Activated CD8-positive, alpha-beta T cell treated with anti-CD3 and anti-CD28 coated beads for 36 hours (primary cell): ENCODE results near the gene CYP46A1. TPM values are rescaled to one million over a fixed set of nuclear protein-coding genes. Genes with fewer than 3 reads are reported as not detected.

Experiments used
- ATAC-seq: fragments of 200-7000 bp; cut with Tn5 transposase; one replicate; pipeline ENCODE4 v1.10.0; 2021; ENCODE audit warnings: mild to moderate bottlenecking, moderate library complexity
- CTCF ChIA-PET: fragments of 350-600 bp; sonication (Branson Sonifier 250); formaldehyde crosslinking; loops from one replicate; lab custom pipeline; 2021; ENCODE audit warnings: antibody characterized with exemption; lab: Charles Lee
- POLR2A ChIA-PET: fragments of 350-600 bp; sonication (Branson Sonifier 250); formaldehyde crosslinking; loops from one replicate; lab custom pipeline; 2021; ENCODE audit warnings: antibody characterized with exemption; lab: Charles Lee
- DNase-seq: peaks from one replicate; pipeline ENCODE4 v3.0.0-alpha.2; 2020
- H3K27ac Mint-ChIP-seq: one replicate; pipeline ENCODE4 v1.8.0; 2021; ENCODE audit warnings: mild to moderate bottlenecking, mixed read lengths
- H3K27me3 Mint-ChIP-seq: one replicate; pipeline ENCODE4 v1.8.0; 2021; ENCODE audit warnings: mixed read lengths
- H3K36me3 Mint-ChIP-seq: one replicate; pipeline ENCODE4 v1.8.0; 2021; ENCODE audit warnings: low read depth, mixed read lengths
- H3K4me1 Mint-ChIP-seq: one replicate; pipeline ENCODE4 v1.8.0; 2021; ENCODE audit warnings: low read depth, mixed read lengths
- H3K4me3 Mint-ChIP-seq: one replicate; pipeline ENCODE4 v1.8.0; 2021; ENCODE audit warnings: mild to moderate bottlenecking, moderate library complexity, mixed read lengths
- H3K9me3 Mint-ChIP-seq: one replicate; pipeline ENCODE4 v1.8.0; 2021; ENCODE audit warnings: mixed read lengths
- intact Hi-C: fragments of 100-400 bp; cut with micrococcal nuclease; formaldehyde crosslinking; loops from one replicate; pipeline ENCODE4 v1.10.0; 2022
- total RNA-seq, 2 experiments: library from RNA; stranded (reverse); gene quantifications; one replicate each; pipeline ENCODE4 v1.2.3, GENCODE V29; 2021
- TF ChIP-seq, protein P1 (sequence below): fragments of 200-600 bp; IDR thresholded peaks from one replicate; pipeline ENCODE4 v1.8.0; 2022; ENCODE audit warnings: antibody characterized with exemption, mild to moderate bottlenecking

Gene CYP46A1
- total RNA-seq, 2 experiments from 2014 or later: 0.16 to 0.20 TPM

DNA sequence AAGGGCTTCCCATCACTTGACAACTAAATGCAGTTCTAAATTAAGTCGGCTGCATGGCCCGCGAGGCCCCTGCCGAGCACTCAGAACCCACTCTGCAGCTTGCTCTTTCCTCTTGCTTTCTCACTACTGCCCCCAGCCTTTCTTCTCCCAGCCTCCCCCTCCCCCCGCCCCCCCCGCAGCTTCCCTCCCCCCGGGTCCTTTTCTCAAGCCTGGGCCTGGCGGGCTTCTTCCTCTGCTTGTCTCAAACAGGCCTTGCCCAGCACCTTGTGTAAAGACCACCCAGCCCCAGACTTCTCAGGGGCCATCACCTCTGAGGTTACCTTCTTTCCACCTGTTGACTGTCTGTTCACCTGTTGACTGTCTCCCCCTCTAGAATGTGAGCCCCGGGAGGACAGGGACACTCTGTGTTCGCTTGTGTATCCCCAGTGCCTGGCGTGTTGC, 1.1 kb downstream of the CYP46A1 start:
- peaks cover 29% of the 10 kb centered on the region for H3K27me3 Mint-ChIP-seq
- intact Hi-C loops: no loop called here
- no peaks in the 10 kb centered on the region for H3K36me3 Mint-ChIP-seq
- no peaks in the 10 kb centered on the region for H3K9me3 Mint-ChIP-seq
- ATAC-seq: no peak
- peaks cover 13% of the 10 kb centered on the region for H3K4me1 Mint-ChIP-seq
- peak overlapping the region; percentile 22 for H3K4me3 Mint-ChIP-seq
- TF ChIP-seq, protein P1, sequence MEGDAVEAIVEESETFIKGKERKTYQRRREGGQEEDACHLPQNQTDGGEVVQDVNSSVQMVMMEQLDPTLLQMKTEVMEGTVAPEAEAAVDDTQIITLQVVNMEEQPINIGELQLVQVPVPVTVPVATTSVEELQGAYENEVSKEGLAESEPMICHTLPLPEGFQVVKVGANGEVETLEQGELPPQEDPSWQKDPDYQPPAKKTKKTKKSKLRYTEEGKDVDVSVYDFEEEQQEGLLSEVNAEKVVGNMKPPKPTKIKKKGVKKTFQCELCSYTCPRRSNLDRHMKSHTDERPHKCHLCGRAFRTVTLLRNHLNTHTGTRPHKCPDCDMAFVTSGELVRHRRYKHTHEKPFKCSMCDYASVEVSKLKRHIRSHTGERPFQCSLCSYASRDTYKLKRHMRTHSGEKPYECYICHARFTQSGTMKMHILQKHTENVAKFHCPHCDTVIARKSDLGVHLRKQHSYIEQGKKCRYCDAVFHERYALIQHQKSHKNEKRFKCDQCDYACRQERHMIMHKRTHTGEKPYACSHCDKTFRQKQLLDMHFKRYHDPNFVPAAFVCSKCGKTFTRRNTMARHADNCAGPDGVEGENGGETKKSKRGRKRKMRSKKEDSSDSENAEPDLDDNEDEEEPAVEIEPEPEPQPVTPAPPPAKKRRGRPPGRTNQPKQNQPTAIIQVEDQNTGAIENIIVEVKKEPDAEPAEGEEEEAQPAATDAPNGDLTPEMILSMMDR: no peak
- CTCF ChIA-PET: no interaction called here
- no peak overlapping the region for H3K27ac Mint-ChIP-seq
- POLR2A ChIA-PET: interaction anchor here (0.6 kb wide), 1 partner anchor 547 kb away, joined by 3 read pairs; no protein-coding TSS in a partner anchor
- no peak for DNase-seq

- no peak for DNase-seq
- TF ChIP-seq, protein P1: no peak
- Mint-ChIP-seq H3K27me3 (peaks cover 31% of the 10 kb centered on the region), H3K4me1 (peaks cover 13% of the 10 kb centered on the region), H3K36me3 (no peaks in the 10 kb centered on the region), H3K9me3 (no peaks in the 10 kb centered on the region), H3K27ac (no peak overlapping the region), H3K4me3 (peak overlapping the region; percentile 22)
- ChIA-PET CTCF (no interaction called here), POLR2A (no interaction called here)
- ATAC-seq: no peak
- intact Hi-C loops: no loop called here
These were observed 1.5 kb downstream of the CYP46A1 start for GRCh38 chr14:99685596-99685995.

- Mint-ChIP-seq H3K4me1 (peaks cover 13% of the 10 kb centered on the region), H3K36me3 (no peaks in the 10 kb centered on the region), H3K4me3 (no peak overlapping the region), H3K9me3 (no peaks in the 10 kb centered on the region), H3K27ac (no peak overlapping the region), H3K27me3 (peaks cover 36% of the 10 kb centered on the region)
- POLR2A ChIA-PET: no interaction called here
- TF ChIP-seq, protein P1: no peak
- CTCF ChIA-PET: interaction anchor here (1.0 to 2.2 kb wide), 4 partner anchors 10 to 199 kb away, joined by 3 to 9 read pairs (median 4); no protein-coding TSS in a partner anchor
- ATAC-seq (no peak), DNase-seq (no peak)
- intact Hi-C loops: no loop called here
These were observed 2.6 kb downstream of the CYP46A1 start for GRCh38 chr14:99686557-99687283.

- Mint-ChIP-seq H3K36me3 (no peaks in the 10 kb centered on the region), H3K9me3 (no peaks in the 10 kb centered on the region), H3K4me3 (no peak overlapping the region), H3K27ac (no peak overlapping the region), H3K4me1 (peaks cover 12% of the 10 kb centered on the region), H3K27me3 (peaks cover 36% of the 10 kb centered on the region)
- DNase-seq: peak; percentile 39
- ChIA-PET POLR2A (no interaction called here), CTCF (interaction anchor here (0.8 to 2.2 kb wide), 17 partner anchors 7 to 202 kb away, joined by 3 to 9 read pairs (median 4); no protein-coding TSS in a partner anchor)
- intact Hi-C loops: no loop called here
- no peak for ATAC-seq
- TF ChIP-seq, protein P1: peak; percentile 93
These were observed 3.4 kb downstream of the CYP46A1 start for GRCh38 chr14:99687284-99688209.
